GM21515 (cell line): Measurements from ENCODE around the gene MYO1E.
"Not testable (repeated sequence)": the region's sequence is repeated elsewhere in the genome, so short reads cannot be mapped to it uniquely, and the experiment has no call there.

Experiments
- ATAC-seq: cut with Tn5 transposase; IDR thresholded peaks from one replicate; pipeline ENCODE4 v1.9.1; 2021; ENCODE audit not compliant: unreplicated experiment

Gene MYO1E

GRCh38 chr15:59147666-59148065 is 225.0 kb downstream of the MYO1E start:
- ATAC-seq, result no peak

GRCh38 chr15:59144594-59144993 is 228.1 kb downstream of the MYO1E start:
- ATAC-seq, result not testable (repeated sequence)

GRCh38 chr15:59143281-59143680 is 229.4 kb downstream of the MYO1E start:
- no peak for ATAC-seq

- ATAC-seq, result no peak
Observed at GRCh38 chr15:59140422-59141226, 232.0 kb downstream of the MYO1E start.

GRCh38 chr15:59138243-59138642 is 234.4 kb downstream of the MYO1E start:
- ATAC-seq, result peak; percentile 47

GRCh38 chr15:59137566-59137965 is 235.1 kb downstream of the MYO1E start:
- no peak for ATAC-seq

GRCh38 chr15:59133929-59134427 is 238.7 kb downstream of the MYO1E start:
- ATAC-seq, result no peak

- ATAC-seq, result no peak
Observed at GRCh38 chr15:59131969-59132562, 240.6 kb downstream of the MYO1E start.

- ATAC-seq, result no peak
Observed at GRCh38 chr15:59131456-59131855, 241.2 kb downstream of the MYO1E start.

- ATAC-seq, result not testable (repeated sequence)
Observed at GRCh38 chr15:59127255-59127654, 245.4 kb downstream of the MYO1E start.

GRCh38 chr15:59125683-59126082 is 247.0 kb downstream of the MYO1E start:
- ATAC-seq, result not testable (repeated sequence)

- ATAC-seq, result no peak
Observed at GRCh38 chr15:59124261-59124660, 248.4 kb downstream of the MYO1E start.

GRCh38 chr15:59120937-59121336 is 251.7 kb downstream of the MYO1E start:
- no peak for ATAC-seq

GRCh38 chr15:59119625-59120024 is 253.0 kb downstream of the MYO1E start:
- ATAC-seq, result no peak

- ATAC-seq, result no peak
Observed at GRCh38 chr15:59116771-59117170, 255.9 kb downstream of the MYO1E start.

GRCh38 chr15:59116141-59116540 is 256.5 kb downstream of the MYO1E start:
- ATAC-seq, result no peak

- ATAC-seq, result no peak
Observed at GRCh38 chr15:59115047-59115446, 257.6 kb downstream of the MYO1E start.

- ATAC-seq, result no peak
Observed at GRCh38 chr15:59111251-59111650, 261.4 kb downstream of the MYO1E start.

- ATAC-seq, result no peak
Observed at GRCh38 chr15:59105854-59106253, 266.8 kb downstream of the MYO1E start.

- ATAC-seq, result peak; percentile 98
Observed at GRCh38 chr15:59104912-59105732, 267.5 kb downstream of the MYO1E start, which contains the start of gene CCNB2. CCNB2 (plus strand) TSS chr15:59105146; CDS start chr15:59105269, 123 bp downstream.

- ATAC-seq, result no peak
Observed at GRCh38 chr15:59104602-59104911, 268.1 kb downstream of the MYO1E start.
